T-cell (primary cell): ENCODE results near the gene RBM27. TPM values are rescaled to one million over a fixed set of nuclear protein-coding genes. Genes with fewer than 3 reads are reported as not detected.

Experiments used
- ATAC-seq, 4 experiments: fragments of 200-7000 bp in 3 of 4; fragments of 150-1000 bp in 1 of 4; cut with Tn5 transposase; replicated peaks in 1 of 4; 1 replicate in 3 of 4; 2 replicates in 1 of 4; pipeline ENCODE4 v1.10.0; 2021; ENCODE audit warnings: moderate library complexity in 3 of 4, mild to moderate bottlenecking in 2 of 4, moderate number of reproducible peaks in 1 of 4
- CTCF ChIA-PET, 2 donors: fragments of 300-600 bp; sonication (Branson Sonifier 250); formaldehyde crosslinking; loops; one replicate each; lab custom pipeline; 2022; ENCODE audit warnings: antibody characterized with exemption in 2 of 2; lab: Charles Lee
- POLR2A ChIA-PET, 2 donors: fragments of 300-600 bp; sonication (Branson Sonifier 250); formaldehyde crosslinking; loops; one replicate each; lab custom pipeline; 2022; ENCODE audit warnings: antibody characterized with exemption in 2 of 2; lab: Charles Lee
- DNase-seq, 35 experiments: peaks; one replicate each; pipeline versions ENCODE4 v3.0.0 to v3.0.0-alpha.2; 2013 to 2023
- H3K27ac ChIP-seq: one replicate; pipeline ENCODE4 v1.5.1; 2013; ENCODE audit warnings: low read length
- H3K27me3 ChIP-seq, 2 experiments: replicated peaks in 1 of 2; 1 replicate in 1 of 2; 2 replicates in 1 of 2; pipeline versions ENCODE4 v1.6.1 to v1.7.0; 2013; ENCODE audit warnings: low read length in 1 of 2, mixed read lengths in 1 of 2; ENCODE audit not compliant: control insufficient read depth in 2 of 2, insufficient read depth in 2 of 2; ENCODE audit errors: extremely low read depth in 1 of 2
- H3K36me3 ChIP-seq, 2 donors: 1 replicate in 1 of 2; 2 replicates in 1 of 2; pipeline versions ENCODE4 v1.6.1 to v1.7.0; 2013; ENCODE audit warnings: low read length in 1 of 2; ENCODE audit not compliant: control insufficient read depth in 2 of 2, insufficient read depth in 1 of 2; ENCODE audit errors: extremely low read depth in 1 of 2
- H3K4me1 ChIP-seq, 2 experiments: 1 replicate in 1 of 2; 2 replicates in 1 of 2; pipeline versions ENCODE4 v1.6.1 to v1.7.0; 2013; ENCODE audit warnings: low read length in 2 of 2, mixed read lengths in 1 of 2; ENCODE audit not compliant: insufficient read depth in 2 of 2, control insufficient read depth in 1 of 2; ENCODE audit errors: extremely low read depth in 1 of 2
- H3K4me3 ChIP-seq, 2 donors: 1 replicate in 1 of 2; 2 replicates in 1 of 2; pipeline versions ENCODE4 v1.5.1 to v1.7.0; 2013; ENCODE audit warnings: mild to moderate bottlenecking in 2 of 2, low read length in 1 of 2, moderate library complexity in 1 of 2; ENCODE audit not compliant: control insufficient read depth in 1 of 2; ENCODE audit errors: extremely low read depth in 1 of 2
- H3K9me3 ChIP-seq: 2 replicates; pipeline ENCODE4 v1.7.0; 2013
- H3K27ac Mint-ChIP-seq, 2 donors: one replicate each; pipeline ENCODE4 v1.8.0; 2020 to 2021; ENCODE audit warnings: mild to moderate bottlenecking in 2 of 2, mixed read lengths in 2 of 2
- H3K27me3 Mint-ChIP-seq, 2 donors: one replicate each; pipeline ENCODE4 v1.8.0; 2021 to 2022; ENCODE audit warnings: mixed read lengths in 2 of 2
- H3K36me3 Mint-ChIP-seq: one replicate; pipeline ENCODE4 v1.8.0; 2021; ENCODE audit warnings: mixed read lengths
- H3K4me1 Mint-ChIP-seq, 3 donors: one replicate each; pipeline ENCODE4 v1.8.0; 2020 to 2022; ENCODE audit warnings: mixed read lengths in 3 of 3, mild to moderate bottlenecking in 1 of 3
- H3K4me3 Mint-ChIP-seq, 3 donors: one replicate each; pipeline ENCODE4 v1.8.0; 2020 to 2022; ENCODE audit warnings: mild to moderate bottlenecking in 3 of 3, mixed read lengths in 3 of 3, moderate library complexity in 3 of 3
- H3K9me3 Mint-ChIP-seq, 3 donors: one replicate each; pipeline ENCODE4 v1.8.0; 2020 to 2022; ENCODE audit warnings: mixed read lengths in 3 of 3
- WGBS: methylation state at CpG from one replicate; pipeline ENCODE4 v1.1.5; 2013; ENCODE audit warnings: missing lambda C conversion rate; ENCODE audit not compliant: insufficient coverage; 5-methylcytosine and 5-hydroxymethylcytosine counted together
- total RNA-seq, 35 experiments: library from RNA in 6 of 35; stranded (reverse) in 6 of 35; fragments of 120-200 nt in 1 of 35; gene quantifications; one replicate each; pipeline versions ENCODE4 v1.2.1 to v1.2.4 and lab custom pipeline; 2013 to 2026

Gene RBM27, protein sequence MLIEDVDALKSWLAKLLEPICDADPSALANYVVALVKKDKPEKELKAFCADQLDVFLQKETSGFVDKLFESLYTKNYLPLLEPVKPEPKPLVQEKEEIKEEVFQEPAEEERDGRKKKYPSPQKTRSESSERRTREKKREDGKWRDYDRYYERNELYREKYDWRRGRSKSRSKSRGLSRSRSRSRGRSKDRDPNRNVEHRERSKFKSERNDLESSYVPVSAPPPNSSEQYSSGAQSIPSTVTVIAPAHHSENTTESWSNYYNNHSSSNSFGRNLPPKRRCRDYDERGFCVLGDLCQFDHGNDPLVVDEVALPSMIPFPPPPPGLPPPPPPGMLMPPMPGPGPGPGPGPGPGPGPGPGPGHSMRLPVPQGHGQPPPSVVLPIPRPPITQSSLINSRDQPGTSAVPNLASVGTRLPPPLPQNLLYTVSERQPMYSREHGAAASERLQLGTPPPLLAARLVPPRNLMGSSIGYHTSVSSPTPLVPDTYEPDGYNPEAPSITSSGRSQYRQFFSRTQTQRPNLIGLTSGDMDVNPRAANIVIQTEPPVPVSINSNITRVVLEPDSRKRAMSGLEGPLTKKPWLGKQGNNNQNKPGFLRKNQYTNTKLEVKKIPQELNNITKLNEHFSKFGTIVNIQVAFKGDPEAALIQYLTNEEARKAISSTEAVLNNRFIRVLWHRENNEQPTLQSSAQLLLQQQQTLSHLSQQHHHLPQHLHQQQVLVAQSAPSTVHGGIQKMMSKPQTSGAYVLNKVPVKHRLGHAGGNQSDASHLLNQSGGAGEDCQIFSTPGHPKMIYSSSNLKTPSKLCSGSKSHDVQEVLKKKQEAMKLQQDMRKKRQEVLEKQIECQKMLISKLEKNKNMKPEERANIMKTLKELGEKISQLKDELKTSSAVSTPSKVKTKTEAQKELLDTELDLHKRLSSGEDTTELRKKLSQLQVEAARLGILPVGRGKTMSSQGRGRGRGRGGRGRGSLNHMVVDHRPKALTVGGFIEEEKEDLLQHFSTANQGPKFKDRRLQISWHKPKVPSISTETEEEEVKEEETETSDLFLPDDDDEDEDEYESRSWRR
- total RNA-seq (10 to 100 TPM; 19.1 to 26.1 (median 24.9) TPM), total RNA-seq (lab: John Stamatoyannopoulos, UW) (27.3 to 85.1 (median 48.8) reads per million in 29 experiments)
- total RNA-seq (2013) = 33.8 TPM

DNA sequence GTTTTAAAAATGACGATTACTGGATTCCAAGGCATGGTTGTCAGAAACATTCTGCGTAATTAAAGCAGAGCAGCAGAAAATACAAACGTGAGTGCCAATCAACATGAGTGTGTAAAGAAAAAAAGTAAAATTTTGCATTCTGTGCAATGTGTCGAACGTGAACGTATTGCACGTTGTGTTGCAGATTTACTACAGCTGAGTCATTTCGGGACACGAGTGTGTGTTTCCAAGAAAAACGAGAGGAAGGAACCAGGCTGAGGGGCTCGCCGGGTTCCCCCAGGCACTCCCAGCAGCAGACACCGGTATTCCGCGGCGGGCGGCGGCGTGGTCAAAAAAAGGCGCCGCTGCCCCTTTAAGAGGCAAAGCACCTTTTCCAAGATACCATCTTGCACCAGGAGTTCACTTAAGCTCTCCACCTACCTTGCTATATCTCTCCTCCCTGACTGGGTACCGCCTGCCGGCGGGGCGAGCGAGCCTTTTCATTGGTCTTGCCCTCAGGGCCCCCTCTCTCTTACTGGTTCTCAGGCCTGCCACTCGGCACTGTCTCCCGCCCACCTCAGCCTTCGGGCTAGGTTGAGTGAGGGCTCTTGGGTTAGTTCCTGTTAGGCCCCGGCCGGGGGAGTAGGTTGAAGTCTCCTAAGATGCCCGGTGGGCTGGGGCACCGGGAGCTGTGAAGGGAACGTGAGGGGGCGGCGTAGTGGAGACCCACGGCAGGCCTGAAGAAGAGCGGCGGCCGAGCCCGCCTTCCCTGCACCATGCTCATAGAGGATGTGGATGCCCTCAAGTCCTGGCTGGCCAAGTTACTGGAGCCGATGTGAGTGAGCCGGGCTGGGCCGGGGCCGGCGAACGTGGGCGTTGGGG, at the start of gene RBM27:
Gene RBM27, plus strand, starts transcription at position 595 of the 861 bp plus-strand sequence. Its CDS starts 161 bp downstream, at position 756.
- no peaks in the 10 kb centered on the region for H3K36me3 Mint-ChIP-seq
- H3K9me3 Mint-ChIP-seq = no peaks in the 10 kb centered on the region
- Histone ChIP-seq H3K27ac (peak within 1 kb of the TSS; percentile 82), H3K4me1 (peaks cover 17 to 18% of the 10 kb centered on the region in 2 experiments), H3K9me3 (no peaks in the 10 kb centered on the region), H3K27me3 (no peaks in the 10 kb centered on the region), H3K36me3 (no peaks in the 10 kb centered on the region), H3K4me3 (peak within 1 kb of the TSS; percentile 79 to 90)
- no peaks in the 10 kb centered on the region for H3K27me3 Mint-ChIP-seq
- no peak within 1 kb of the TSS for H3K4me3 Mint-ChIP-seq
- no peak within 1 kb of the TSS for H3K27ac Mint-ChIP-seq
- under 1% methylated on average over 28 of the region's 48 CpGs for WGBS
- peaks cover 9 to 25% (median 24%) of the 10 kb centered on the region in 3 donors for H3K4me1 Mint-ChIP-seq
- ChIA-PET POLR2A (interaction anchor here in 1 of 2 donors (0.5 to 0.6 kb wide), 2 partner anchors 9 to 71 kb away, joined by 3 read pairs; no protein-coding TSS in a partner anchor), CTCF (no interaction called here)
- ATAC-seq (peak; percentile 99 to 100 (median 100)), DNase-seq (peak; percentile 85 to 100 (median 94))

DNA sequence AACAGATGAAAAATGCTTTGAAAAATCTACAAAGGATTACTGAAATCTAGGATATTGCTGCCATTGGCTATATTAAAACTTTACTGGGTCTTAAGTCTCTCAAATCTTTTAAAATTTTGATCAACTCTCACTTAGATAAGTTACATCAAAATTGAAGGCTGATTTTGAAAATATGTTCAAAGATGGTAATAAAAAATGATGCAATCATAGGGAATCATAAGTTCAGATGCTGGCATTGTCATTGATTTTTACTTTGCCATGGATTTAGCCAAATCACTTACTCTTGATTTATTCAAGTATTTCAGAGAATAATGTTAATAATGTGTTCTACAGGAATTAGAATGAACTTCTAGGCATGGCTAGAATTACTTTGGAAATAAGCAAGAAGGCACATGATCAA, 45.1 kb upstream of the RBM27 start:
- Mint-ChIP-seq H3K27me3 (no peaks in the 10 kb centered on the region), H3K4me1 (peaks cover 0 to 6% (median 0%) of the 10 kb centered on the region in 3 donors), H3K27ac (no peak overlapping the region), H3K36me3 (peaks cover 55% of the 10 kb centered on the region), H3K4me3 (no peak overlapping the region), H3K9me3 (no peaks in the 10 kb centered on the region)
- no peak for ATAC-seq
- Histone ChIP-seq H3K27ac (no peak overlapping the region), H3K27me3 (no peaks in the 10 kb centered on the region), H3K4me3 (no peak overlapping the region), H3K4me1 (no peaks in the 10 kb centered on the region), H3K36me3 (peaks cover 14 to 76% of the 10 kb centered on the region in 2 donors), H3K9me3 (no peaks in the 10 kb centered on the region)
- ChIA-PET POLR2A (no interaction called here), CTCF (no interaction called here)
- DNase-seq = no peak

DNA sequence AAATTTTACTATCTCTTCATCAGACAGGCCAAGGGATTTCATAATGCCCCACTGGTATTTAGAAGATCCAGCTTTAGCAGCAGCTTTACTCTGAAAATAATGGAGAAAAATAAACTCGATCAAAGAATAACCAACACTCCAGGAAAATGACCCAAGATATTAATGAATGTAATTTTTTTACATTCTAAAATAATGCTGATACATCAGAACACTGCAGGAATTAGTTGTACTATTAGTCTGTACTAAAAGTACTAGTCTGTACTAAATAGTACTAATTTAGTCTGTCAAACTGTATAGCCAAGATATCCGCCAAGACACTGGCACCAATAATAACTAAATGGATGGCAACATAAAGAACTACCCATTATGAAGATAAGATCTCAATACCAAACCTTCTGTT, 39.0 kb upstream of the RBM27 start:
- ATAC-seq = no peak
- no CpG with 5 or more reads among the region's 2 CpGs for WGBS
- Histone ChIP-seq H3K27ac (no peak overlapping the region), H3K27me3 (no peaks in the 10 kb centered on the region), H3K9me3 (no peaks in the 10 kb centered on the region), H3K36me3 (peaks cover 10 to 76% of the 10 kb centered on the region in 2 donors), H3K4me1 (no peaks in the 10 kb centered on the region), H3K4me3 (no peak overlapping the region)
- peaks cover 4 to 16% (median 8%) of the 10 kb centered on the region in 3 donors for H3K4me1 Mint-ChIP-seq
- no peaks in the 10 kb centered on the region for H3K9me3 Mint-ChIP-seq
- CTCF ChIA-PET = no interaction called here
- DNase-seq = no peak
- H3K36me3 Mint-ChIP-seq = peaks cover 60% of the 10 kb centered on the region
- no peaks in the 10 kb centered on the region for H3K27me3 Mint-ChIP-seq
- H3K4me3 Mint-ChIP-seq = no peak overlapping the region
- POLR2A ChIA-PET = no interaction called here
- H3K27ac Mint-ChIP-seq = no peak overlapping the region

DNA sequence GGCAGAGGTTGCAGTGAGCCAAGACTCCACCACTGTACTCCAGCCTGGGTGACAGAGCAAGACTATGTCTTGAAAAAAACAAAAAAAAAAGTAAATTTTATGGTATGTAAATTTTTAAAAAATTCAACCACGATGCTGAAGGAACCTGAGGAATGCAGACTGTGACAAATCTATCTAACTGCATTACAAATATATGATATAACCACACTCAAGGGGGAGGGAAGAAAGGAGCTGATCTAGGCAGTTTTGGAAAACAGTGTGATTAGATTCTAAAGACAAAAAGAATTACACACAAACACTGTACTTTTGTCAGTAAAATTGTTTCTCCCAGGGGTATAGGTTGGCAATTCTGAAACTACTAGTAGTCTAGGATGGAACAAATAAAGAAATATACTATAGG, 37.9 kb upstream of the RBM27 start:
- Mint-ChIP-seq H3K27ac (no peak overlapping the region), H3K4me1 (peaks cover 4 to 16% (median 12%) of the 10 kb centered on the region in 3 donors), H3K9me3 (no peaks in the 10 kb centered on the region), H3K27me3 (no peaks in the 10 kb centered on the region), H3K36me3 (peaks cover 63% of the 10 kb centered on the region), H3K4me3 (no peak overlapping the region)
- WGBS = no CpG with 5 or more reads among the region's 1 CpG
- H3K9me3 ChIP-seq = no peaks in the 10 kb centered on the region
- no peaks in the 10 kb centered on the region for H3K4me1 ChIP-seq
- ChIA-PET POLR2A (no interaction called here), CTCF (no interaction called here)
- H3K36me3 ChIP-seq = peaks cover 6 to 76% of the 10 kb centered on the region in 2 donors
- no peak for DNase-seq
- no peak for ATAC-seq
- no peaks in the 10 kb centered on the region for H3K27me3 ChIP-seq
- no peak overlapping the region for H3K27ac ChIP-seq
- no peak overlapping the region for H3K4me3 ChIP-seq

DNA sequence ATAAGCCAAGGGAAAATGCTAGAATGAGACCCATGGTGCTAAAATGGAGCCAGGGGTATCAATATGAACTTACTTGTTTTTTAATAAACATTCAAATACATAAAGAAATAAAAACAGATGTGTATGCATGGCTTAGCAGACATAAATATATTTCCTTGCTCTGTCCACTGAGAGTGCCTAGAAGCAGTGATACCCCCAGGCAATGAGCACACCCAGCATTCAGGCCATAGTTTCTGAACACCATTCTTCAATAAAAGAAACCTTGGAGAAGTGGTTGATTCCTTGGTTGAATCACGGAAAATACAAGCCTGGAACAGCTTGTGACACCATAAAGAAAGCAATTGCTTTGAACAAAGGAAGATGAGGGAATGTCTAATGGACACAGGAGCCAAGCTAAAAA, 37.5 kb upstream of the RBM27 start:
- Mint-ChIP-seq H3K36me3 (peaks cover 68% of the 10 kb centered on the region), H3K27me3 (no peaks in the 10 kb centered on the region), H3K4me1 (peaks cover 4 to 16% (median 12%) of the 10 kb centered on the region in 3 donors), H3K9me3 (no peaks in the 10 kb centered on the region), H3K4me3 (no peak overlapping the region), H3K27ac (no peak overlapping the region)
- H3K4me1 ChIP-seq = no peaks in the 10 kb centered on the region
- POLR2A ChIA-PET = no interaction called here
- H3K9me3 ChIP-seq = no peaks in the 10 kb centered on the region
- H3K27ac ChIP-seq = no peak overlapping the region
- H3K4me3 ChIP-seq = no peak overlapping the region
- CTCF ChIA-PET = no interaction called here
- peaks cover 6 to 81% of the 10 kb centered on the region in 2 donors for H3K36me3 ChIP-seq
- DNase-seq = no peak
- H3K27me3 ChIP-seq = no peaks in the 10 kb centered on the region
- no CpG with 5 or more reads among the region's 1 CpG for WGBS
- no peak for ATAC-seq
